ENCODE results near the gene UQCC5. TPM values are rescaled to one million over a fixed set of nuclear protein-coding genes. Genes with fewer than 3 reads are reported as not detected.

Gene UQCC5
- total RNA-seq, 1 experiment from 2014 or later = 45.8 TPM

DNA sequence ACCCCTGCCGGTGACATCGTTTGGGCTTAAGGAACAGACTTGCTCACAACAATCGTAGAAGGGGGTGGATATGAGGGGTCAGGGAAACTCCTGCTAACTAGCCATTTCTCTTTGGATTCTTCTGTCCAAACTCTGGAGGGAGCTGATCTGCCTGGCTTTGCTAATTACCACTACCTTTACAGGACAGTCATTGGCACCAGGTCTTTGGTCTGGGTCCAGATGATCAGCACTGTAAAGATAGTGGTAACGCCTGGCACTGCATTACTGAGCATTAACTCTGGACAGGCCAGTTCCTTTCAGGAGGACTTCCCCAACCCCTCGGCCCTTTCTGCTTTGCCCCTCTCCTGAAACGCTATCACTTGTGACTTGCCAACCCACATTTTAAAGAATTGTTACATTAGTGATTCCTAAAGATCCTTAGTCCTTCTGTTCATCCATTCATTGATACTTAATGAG, 788 bp downstream of the UQCC5 start:
- Histone ChIP-seq H2BK120ac (ENCODE audit: low read depth, low read length, poor library complexity, severe bottlenecking) (no peak overlapping the region), H2BK15ac (ENCODE audit: low read depth, low read length) (no peak overlapping the region), H3K18ac (ENCODE audit: insufficient read length, low read depth, low read length) (no peak overlapping the region), H3K79me1 (ENCODE audit: insufficient read depth, low read depth, low read length, poor library complexity, severe bottlenecking) (peaks cover 6% of the 10 kb centered on the region), H4K91ac (ENCODE audit: insufficient read length, low read depth, low read length) (no peak overlapping the region), H2AK5ac (ENCODE audit: insufficient read length, low read length) (no peak overlapping the region), H4K8ac (replicated peaks; ENCODE audit: insufficient read length, low read depth, low read length) (no peak overlapping the region), H2BK20ac (ENCODE audit: low read depth, low read length, poor library complexity, severe bottlenecking) (no peak overlapping the region), H3K4me2 (ENCODE audit: insufficient read depth, insufficient read length, low read length) (peak overlapping the region; percentile 93), H2AFZ (ENCODE audit: low read length) (no peak overlapping the region), H3K4ac (ENCODE audit: low read depth, low read length) (no peak overlapping the region), H4K20me1 (ENCODE audit: control insufficient read depth, insufficient read depth, insufficient read length) (no peaks in the 10 kb centered on the region), H3K56ac (ENCODE audit: insufficient read length, low read depth, low read length) (no peak overlapping the region), H3K9me3 (ENCODE audit: control insufficient read depth, low read depth, low read length) (no peaks in the 10 kb centered on the region), H3K9ac (ENCODE audit: extremely low read depth, insufficient read length, low read length) (peak overlapping the region; percentile 74), H4K5ac (ENCODE audit: insufficient read length, low read depth, low read length) (no peak overlapping the region), H3K4me1 (ENCODE audit: insufficient read depth, low read length) (peaks cover 6% of the 10 kb centered on the region), H3K23ac (ENCODE audit: insufficient read length, low read depth, low read length) (no peak overlapping the region), H3K14ac (ENCODE audit: insufficient read depth, low read length) (no peak overlapping the region), H3K79me2 (ENCODE audit: insufficient read depth, low read length) (peaks cover 14% of the 10 kb centered on the region; the same call in 1 of the 2 replicates), H3K23me2 (ENCODE audit: insufficient read length, low read depth, low read length, poor library complexity, severe bottlenecking) (peaks cover 23% of the 10 kb centered on the region), H2BK5ac (ENCODE audit: insufficient read length, low read length) (no peak overlapping the region), H3K27me3 (ENCODE audit: insufficient read depth, low read length) (no peaks in the 10 kb centered on the region), H2BK12ac (ENCODE audit: insufficient read length, low read depth, low read length) (no peak overlapping the region), H3T11ph (ENCODE audit: low read length) (no peak overlapping the region), H3K27ac (ENCODE audit: insufficient read length, low read depth, low read length) (no peak overlapping the region)
- no CpG with 5 or more reads among the region's 6 CpGs for WGBS (ENCODE audit: extremely low coverage, insufficient read length, low lambda C conversion rate)
- H3K9me3 Mint-ChIP-seq = no peaks in the 10 kb centered on the region
- H3K27ac Mint-ChIP-seq = peak overlapping the region in 1 of 3 experiments; percentile 99; a peak in 3 of 7 replicates
- H3K27me3 Mint-ChIP-seq (ENCODE audit: low read depth) = no peaks in the 10 kb centered on the region
- peaks cover 40 to 47% of the 10 kb centered on the region in 2 experiments for H3K4me1 Mint-ChIP-seq
- TF ChIP-seq, protein P1, sequence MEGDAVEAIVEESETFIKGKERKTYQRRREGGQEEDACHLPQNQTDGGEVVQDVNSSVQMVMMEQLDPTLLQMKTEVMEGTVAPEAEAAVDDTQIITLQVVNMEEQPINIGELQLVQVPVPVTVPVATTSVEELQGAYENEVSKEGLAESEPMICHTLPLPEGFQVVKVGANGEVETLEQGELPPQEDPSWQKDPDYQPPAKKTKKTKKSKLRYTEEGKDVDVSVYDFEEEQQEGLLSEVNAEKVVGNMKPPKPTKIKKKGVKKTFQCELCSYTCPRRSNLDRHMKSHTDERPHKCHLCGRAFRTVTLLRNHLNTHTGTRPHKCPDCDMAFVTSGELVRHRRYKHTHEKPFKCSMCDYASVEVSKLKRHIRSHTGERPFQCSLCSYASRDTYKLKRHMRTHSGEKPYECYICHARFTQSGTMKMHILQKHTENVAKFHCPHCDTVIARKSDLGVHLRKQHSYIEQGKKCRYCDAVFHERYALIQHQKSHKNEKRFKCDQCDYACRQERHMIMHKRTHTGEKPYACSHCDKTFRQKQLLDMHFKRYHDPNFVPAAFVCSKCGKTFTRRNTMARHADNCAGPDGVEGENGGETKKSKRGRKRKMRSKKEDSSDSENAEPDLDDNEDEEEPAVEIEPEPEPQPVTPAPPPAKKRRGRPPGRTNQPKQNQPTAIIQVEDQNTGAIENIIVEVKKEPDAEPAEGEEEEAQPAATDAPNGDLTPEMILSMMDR (conservative IDR thresholded peaks at IDR 0.05) = no peak
- H3K4me3 Mint-ChIP-seq = peak overlapping the region; percentile 98 to 99
- no peak for DNase-seq
- peaks cover 17 to 43% (median 27%) of the 10 kb centered on the region in 3 experiments for H3K36me3 Mint-ChIP-seq (ENCODE audit: insufficient read depth in 1 of 3, low read depth in 3 of 3)

Data from H9 (cell line).